Stomach (tissue), 4 donors: ENCODE measurements around the gene KRR1.

ENCODE experiments used
- CTCF ChIP-seq, 7 experiments: fragments of 450-650 bp in 4 of 7; fragments of 200-600 bp in 3 of 7; sonication (generic) in 3 of 7; IDR thresholded peaks; one replicate each; pipeline ENCODE4 v1.5.1; 2016 to 2019; ENCODE audit warnings: antibody characterized with exemption in 7 of 7, control low read depth in 2 of 7, mild to moderate bottlenecking in 1 of 7
- POLR2AphosphoS5 ChIP-seq, 3 donors: sonication (generic); formaldehyde crosslinking; IDR thresholded peaks; one replicate each; pipeline ENCODE4 v1.6.1; 2016; ENCODE audit warnings: antibody characterized with exemption in 3 of 3

DNA sequence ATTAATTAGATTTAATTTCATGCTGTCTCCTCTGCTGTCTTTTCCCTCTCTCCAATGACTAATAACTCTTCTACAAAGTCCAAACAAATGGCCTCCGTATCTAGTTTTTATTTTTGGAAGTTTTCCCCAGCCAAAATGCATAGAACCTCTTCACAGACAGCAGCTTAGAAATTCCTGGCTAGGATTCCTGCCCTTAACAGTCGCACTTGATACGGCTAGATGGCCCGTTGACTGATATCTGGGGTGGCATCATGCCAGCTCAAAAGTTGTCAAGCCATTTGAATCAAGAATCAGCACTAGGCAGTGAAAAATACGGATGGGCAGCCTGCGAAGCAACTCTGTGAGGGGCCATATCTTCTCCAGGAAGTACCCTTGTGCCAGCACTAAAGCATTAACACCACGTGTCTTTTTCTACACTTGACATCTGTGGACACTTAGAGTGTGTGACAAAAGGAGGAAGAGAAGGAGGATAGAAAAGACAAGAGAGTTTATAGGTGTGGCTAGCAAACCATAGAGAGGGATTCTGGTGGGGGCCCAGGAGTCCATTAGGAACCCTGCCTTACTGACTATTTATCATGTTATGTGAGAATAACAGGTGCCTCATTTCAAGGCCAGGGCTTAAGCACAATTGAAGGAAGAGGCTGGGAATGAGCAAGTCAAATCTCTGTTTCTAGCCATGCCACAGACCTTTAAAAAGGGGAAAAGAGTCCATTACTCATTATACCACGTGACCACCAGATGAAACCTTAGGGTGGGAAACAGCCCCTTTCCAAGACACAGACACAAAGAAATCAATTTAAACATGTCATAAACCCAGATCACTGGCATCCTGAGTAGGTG lies 39.2 kb upstream of the KRR1 start:
- TF ChIP-seq POLR2AphosphoS5 (IDR thresholded peaks at IDR 0.05) (no peak), CTCF (IDR thresholded peaks at IDR 0.05) (no peak)
